ENCODE results near the gene LRRC61. TPM values are rescaled to one million over a fixed set of nuclear protein-coding genes. Genes with fewer than 3 reads are reported as not detected.

The LRRC61 gene, protein sequence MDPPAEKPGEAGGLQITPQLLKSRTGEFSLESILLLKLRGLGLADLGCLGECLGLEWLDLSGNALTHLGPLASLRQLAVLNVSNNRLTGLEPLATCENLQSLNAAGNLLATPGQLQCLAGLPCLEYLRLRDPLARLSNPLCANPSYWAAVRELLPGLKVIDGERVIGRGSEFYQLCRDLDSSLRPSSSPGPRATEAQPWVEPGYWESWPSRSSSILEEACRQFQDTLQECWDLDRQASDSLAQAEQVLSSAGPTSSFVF
- 0.05 to 0.22 TPM (median 0.06 TPM) in 5 replicates for total RNA-seq (2022; extraction: Qiagen RNA extraction)

GRCh38 chr7:150322833-150323681 is at the start of gene LRRC61, which contains the start of gene ACTR3C:
LRRC61 (plus strand) TSS chr7:150323355; CDS start chr7:150336862, 13,507 bp downstream.
ACTR3C (minus strand) TSS chr7:150323545; CDS start chr7:150295296, 28,249 bp downstream.

DNA sequence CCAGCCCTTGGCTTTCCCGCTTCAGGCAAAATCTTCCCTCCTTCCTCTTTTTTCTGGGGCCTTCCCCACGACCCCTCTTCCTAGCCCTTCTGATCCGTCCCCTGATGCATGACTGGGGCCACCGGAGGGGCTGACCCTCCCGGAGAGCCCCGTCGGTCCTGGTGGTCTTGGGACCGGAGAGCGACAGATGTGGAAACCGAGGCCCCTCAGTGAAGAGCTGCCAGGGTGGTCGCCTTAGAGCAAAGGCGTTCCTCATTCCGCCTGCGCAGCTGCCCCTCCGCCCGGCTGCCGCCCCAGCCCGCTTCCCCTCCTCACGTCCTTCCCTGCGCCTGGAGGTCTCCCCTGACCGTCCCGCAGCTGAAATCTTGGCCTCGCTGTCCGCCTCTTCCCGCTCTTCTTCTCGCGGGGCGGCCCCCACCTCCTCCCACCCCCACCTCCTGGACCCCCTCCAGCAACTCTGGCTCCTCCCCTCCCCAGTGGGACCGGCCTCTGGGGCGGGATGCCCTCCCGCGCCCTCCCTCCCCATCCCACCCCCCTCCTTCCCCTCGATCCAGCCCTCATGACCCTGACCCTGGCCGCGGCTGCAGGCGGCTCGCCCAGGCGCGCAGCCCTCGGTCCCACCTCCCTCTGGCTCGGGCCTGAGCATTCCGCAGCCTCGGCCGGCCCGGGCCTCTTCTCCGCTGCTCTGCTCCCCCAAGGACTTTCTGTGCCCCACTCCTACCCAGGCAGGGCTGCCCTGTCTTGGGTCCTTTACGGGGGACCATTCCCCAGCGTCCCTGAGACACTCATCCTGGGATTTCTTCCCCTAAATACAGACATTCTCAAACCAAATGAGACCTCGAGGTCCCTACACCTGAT is 18.3 kb downstream of the LRRC61 start, which contains the start of gene RARRES2:
TSS of gene RARRES2 (minus strand) at position 367 of the 858 bp plus-strand sequence. CDS start 1,020 bp downstream, outside the sequence.

DNA sequence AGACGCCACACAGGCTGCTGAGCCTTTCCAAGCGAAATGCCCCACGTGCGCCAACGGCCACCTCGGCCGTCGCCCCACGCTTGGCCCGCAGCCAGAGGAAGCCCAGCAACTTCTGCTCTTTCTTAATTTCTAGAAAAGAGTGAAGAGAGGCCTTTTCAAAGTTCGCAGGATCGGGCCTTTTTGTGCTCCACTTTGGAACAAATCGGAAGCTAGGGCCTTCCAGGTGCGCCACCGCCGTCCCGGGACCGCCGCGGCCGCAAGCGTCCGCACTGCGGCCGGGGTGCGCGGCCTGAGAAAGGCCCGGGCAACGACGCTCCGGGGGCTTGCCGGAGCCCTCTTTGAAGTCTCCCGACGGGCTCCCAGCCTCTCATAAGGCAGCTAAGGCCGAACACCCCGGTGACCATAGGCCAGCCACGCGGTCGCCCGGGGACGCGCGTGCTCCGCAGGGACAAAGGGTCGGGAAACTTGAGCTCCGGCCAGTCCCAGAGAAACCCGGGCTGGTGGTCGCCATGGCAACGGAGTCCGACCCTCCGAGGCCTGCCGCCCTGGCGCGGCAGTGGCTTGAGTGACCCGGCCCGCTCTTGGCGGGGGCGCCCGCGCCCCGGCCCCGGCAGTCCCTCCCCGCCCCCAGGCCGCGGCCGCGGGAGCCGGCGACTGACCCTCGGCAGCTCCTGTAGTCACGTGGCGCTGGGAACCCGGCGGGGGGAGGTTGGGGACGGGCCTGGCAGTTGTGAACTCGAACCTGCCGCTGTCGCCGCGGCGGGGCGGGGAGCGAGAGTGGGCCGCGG is 45.1 kb downstream of the LRRC61 start, which contains the start of gene REPIN1:
TSS of gene REPIN1 (plus strand) at position 727 of the 788 bp plus-strand sequence. CDS start 890 bp downstream, outside the sequence.

DNA sequence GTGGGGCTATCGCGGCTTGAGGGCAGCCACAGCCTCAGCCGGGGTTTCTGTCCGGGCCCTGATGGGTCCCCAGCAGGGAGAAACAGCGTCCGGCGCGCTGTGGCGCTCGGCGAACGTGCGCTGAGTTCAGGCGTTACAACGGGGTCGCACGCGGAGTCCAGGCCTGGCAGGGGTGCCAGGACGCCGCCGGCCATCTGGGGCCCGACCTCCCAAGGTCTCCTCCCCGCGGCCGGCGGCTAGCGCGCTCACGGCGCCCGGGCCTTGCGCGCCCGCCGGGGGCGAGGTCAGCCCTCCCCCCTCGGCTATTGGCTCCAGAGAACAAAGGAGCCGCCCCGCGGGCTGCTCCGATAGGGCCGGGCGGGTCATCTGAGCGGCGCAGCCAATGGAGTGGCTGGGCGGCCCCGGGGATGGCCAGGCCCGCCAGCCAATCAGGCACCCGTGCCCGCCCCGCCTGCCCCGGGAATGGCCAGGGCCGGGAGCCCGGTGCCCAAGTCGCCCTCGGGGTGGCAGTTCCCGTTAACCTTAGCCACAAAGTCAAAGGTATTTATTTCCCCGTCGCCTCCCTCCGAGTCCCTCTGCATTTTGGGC is 55.8 kb downstream of the LRRC61 start, which contains the start of gene ZNF775:
TSS of gene ZNF775 (plus strand) at position 478 of the 588 bp plus-strand sequence. CDS start 9,141 bp downstream, outside the sequence.

Other genes starting within 250 kb of the LRRC61 start
- 0.02 to 0.26 TPM (median 0.14 TPM) in 3 of 5 replicates, not detected in the others for gene ACTR3C, start 190 bp downstream of the LRRC61 start, total RNA-seq (2022; extraction: Qiagen RNA extraction)
- 0.28 TPM in 1 of 5 replicates, not detected in the others for gene RARRES2, start 18.3 kb downstream of the LRRC61 start, total RNA-seq (2022; extraction: Qiagen RNA extraction)
- 62.7 to 82.7 TPM (median 76.0 TPM) in 5 replicates for gene REPIN1, start 45.5 kb downstream of the LRRC61 start, total RNA-seq (2022; extraction: Qiagen RNA extraction)
- gene ZNF775, start 56.0 kb downstream of the LRRC61 start, total RNA-seq (2022; extraction: Qiagen RNA extraction) = 3.7 to 6.8 TPM (median 4.9 TPM) in 5 replicates
- gene GIMAP8, start 127.3 kb downstream of the LRRC61 start, total RNA-seq (2022; extraction: Qiagen RNA extraction) = not detected in 5 replicates
- not detected in 5 replicates for gene GIMAP7, start 191.5 kb downstream of the LRRC61 start, total RNA-seq (2022; extraction: Qiagen RNA extraction)
- gene GIMAP4, start 244.0 kb downstream of the LRRC61 start, total RNA-seq (2022; extraction: Qiagen RNA extraction) = not detected in 5 replicates

Measured in A549 treated with dexamethasone at 1 μM for 4 hours (cell line).